HG03108 (cell line): Measurements from ENCODE around the gene TENM3.

ENCODE experiments used
- ATAC-seq: cut with Tn5 transposase; IDR thresholded peaks from one replicate; pipeline ENCODE4 v1.9.1; 2021; ENCODE audit warnings: moderate library complexity; ENCODE audit not compliant: unreplicated experiment

TENM3 gene

DNA sequence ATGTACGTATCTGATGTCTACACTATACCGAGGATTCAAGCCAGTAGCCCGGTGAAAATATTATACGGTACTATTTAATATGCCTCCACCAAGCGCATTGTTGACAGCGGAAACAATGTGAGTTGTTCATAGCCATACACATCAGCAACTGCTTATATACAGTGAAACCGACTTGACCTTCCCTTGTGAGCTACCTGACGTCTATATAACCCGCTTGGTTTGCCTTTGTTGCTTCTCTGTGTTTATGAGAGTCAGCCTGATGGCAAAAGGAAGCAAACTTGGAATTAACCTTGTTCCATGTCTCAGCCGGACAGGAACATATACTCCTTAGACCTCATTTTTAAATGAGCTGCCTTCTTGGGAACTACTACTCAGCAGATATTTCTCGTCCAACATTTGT is 462.2 kb downstream of the TENM3 start:
- no peak for ATAC-seq

DNA sequence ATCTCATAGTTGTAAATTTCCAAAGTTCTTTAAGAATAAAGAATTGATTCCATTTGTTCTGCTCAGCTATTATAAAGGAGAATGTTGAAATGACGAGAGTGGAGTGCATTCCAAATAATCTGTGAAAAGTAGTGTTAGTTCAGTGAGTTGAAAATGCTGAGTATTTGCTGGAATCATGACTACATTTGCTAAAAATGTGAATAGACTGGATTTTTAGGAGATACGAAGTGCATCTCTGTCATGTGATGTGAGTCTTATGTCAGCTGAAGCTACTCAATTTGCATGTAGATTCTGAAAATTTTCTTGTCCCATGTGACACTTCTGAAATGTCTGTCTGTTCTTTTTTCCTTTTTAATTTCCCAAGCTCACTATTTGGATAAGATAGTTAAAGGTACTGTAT is 468.0 kb downstream of the TENM3 start:
- ATAC-seq: no peak

DNA sequence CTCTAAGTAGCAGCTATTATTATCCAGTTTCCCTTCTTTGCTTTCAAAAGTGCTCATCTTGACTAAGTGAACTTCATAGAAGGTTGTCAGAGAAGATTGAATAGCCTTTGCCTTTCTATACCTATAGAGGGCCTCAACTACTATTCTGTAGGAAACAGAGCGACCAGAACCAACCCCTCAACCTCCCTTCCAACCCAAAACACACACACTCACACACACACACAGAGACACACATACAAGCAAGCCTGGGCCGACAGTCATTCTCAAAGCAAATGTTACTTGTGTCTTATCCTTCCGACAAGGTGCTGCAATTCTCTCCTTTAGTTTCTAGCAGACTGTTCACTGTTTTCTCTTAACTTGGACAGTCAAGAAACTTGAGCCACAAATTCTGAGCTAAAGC is 472.3 kb downstream of the TENM3 start:
- ATAC-seq: no peak

DNA sequence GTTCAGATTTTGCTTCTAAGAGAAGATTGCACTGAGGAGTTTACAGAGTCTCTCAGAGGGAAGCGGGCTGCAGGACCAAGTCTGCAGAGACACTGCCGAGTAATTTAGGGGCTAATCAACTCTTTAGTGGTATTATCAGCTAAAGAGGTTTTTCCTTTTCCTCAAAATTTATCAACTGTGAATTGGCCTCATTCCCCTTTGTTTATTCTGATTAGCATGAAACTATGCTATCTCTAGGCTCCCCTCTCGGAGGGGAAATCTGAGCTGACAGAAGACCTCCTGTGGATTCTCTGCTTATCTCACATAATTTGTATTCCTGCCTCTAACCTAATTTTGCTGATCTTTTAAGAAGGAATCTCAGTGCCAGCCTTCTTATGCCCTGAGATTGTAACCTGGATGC is 473.0 kb downstream of the TENM3 start:
- no peak for ATAC-seq

- peak; percentile 55 for ATAC-seq
Measured at GRCh38 chr4:182717788-182718583, 474.8 kb downstream of the TENM3 start.

DNA sequence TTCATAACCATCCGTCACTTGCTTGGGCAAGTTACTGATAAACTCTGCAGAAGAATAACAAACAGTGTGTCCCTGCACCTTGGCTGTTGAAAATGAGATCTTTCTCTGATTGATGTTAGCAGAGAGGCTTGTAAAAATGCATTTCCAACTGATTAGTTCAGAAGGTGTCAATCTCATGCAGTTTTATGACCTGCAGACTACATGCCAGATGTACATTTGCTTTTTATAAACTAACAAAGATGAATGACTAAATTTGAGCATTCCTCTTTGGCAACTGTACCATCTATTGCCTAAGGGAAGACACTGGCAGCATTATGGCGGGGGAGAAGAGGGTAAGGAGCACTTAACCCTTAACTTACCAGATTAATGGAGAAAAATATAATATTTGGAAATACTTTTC is 481.2 kb downstream of the TENM3 start:
- no peak for ATAC-seq

- no peak for ATAC-seq
Measured at GRCh38 chr4:182729516-182729915, 486.3 kb downstream of the TENM3 start.

GRCh38 chr4:182730791-182731190 is 487.6 kb downstream of the TENM3 start:
- no peak for ATAC-seq

DNA sequence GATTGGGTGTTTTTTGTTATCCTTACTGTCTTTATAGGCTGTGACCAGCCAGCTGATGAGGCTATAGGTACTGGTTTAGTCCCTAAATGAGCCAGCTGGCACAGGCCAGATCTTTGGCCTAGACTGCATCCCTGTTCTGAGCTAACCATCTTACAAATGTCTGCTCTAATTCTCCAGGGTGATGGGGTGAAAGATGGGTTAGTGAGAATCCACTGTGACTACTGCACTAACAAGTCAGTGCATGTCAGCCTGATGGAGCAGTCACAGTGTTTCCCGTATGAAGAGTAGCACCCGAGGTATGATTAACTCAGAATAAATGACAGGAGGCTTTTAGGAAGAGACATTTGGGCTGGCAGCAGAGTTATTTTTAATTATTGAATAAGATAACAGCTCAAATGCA is 493.0 kb downstream of the TENM3 start:
- ATAC-seq: no peak

DNA sequence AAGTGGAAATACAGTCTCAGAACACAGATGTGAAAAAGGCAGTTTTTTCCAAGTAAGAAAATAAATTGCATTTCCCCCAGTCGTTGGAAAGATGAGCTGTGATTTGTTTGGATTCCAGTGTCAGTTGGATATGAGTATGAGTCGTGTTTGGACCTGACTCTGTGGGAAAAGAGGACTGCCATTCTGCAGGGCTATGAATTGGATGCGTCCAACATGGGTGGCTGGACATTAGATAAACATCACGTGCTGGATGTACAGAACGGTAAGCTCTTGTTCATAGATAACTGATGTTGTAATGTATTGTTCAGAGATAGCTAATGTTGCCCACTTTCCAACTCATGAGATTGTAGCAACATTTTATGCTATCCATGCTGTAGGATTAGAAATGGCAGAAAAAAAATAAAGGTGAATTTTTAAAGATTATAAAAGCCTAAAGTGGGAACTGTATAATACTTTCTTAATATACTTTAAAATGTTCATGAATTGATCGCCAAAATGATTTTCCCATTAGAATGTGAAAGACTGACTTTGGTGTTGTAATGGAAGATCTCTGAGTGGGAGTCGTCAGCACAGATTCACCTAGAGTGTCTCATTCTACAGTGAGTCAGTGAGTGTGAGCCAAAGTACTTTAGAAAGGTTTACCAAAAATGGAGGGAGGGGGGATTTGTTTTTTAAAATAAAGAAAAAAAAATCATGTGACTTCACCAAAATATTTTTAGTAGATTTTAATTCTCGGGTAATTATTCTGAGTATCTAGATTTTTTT is 495.3 kb downstream of the TENM3 start:
- no peak for ATAC-seq

- ATAC-seq: no peak
Measured at GRCh38 chr4:182740256-182740655, 497.1 kb downstream of the TENM3 start.

DNA sequence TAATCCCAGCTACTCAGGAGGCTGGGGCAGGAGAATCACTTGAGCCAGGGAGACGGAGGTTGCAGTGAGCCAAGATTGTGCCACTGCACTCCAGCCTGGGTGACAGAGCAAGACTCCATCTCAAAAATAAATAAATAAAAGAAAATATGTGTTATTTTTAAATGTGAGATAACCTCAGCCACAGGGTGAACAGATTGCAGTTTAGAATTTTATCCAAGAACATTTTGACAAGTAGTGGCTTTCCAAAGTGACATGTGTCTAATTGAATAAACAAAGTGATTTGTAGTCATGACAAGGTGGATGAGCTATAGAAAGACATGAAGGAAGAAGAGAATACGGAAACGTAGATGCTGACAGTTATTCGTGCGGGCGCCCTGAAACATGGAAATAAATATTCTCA is 497.9 kb downstream of the TENM3 start:
- ATAC-seq: no peak

DNA sequence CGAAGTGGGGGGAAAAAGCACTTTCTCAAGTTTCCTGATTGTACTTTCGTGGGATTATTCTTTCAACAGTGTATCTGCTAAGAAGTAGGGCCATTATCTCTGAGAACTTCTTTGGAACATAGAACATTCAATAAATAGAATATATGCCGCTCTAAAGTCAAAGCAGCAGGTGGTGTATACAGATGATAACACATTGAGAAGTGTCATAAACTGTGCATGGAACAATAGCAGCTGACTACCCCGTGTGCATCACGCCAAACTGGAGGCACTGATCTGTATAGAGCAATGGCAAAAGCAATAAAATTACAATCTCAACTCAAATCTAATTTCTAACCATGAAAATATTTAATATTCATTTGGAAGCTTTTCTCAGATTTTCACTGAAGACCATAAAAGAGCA is 498.7 kb downstream of the TENM3 start:
- ATAC-seq: no peak

DNA sequence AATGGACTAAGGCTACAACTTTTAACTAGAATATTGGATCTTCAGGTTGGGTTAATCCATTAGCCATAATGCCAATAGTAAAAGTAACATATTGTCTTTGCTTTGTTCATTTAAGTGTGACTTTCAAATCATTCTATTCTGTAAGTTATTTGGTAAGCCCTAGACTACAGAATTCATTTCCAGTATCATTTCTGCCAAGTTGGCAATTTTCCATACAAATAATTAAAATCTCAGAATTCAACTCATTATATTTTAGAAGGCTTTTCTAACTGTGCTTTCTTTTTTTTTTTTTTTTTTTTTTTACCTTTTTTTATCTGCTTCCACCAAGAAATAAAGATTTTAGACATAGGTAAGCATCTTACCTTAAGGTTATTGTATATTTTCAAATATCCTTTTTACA is 500.6 kb downstream of the TENM3 start:
- no peak for ATAC-seq

GRCh38 chr4:182745237-182745636 is 502.0 kb downstream of the TENM3 start:
- no peak for ATAC-seq

DNA sequence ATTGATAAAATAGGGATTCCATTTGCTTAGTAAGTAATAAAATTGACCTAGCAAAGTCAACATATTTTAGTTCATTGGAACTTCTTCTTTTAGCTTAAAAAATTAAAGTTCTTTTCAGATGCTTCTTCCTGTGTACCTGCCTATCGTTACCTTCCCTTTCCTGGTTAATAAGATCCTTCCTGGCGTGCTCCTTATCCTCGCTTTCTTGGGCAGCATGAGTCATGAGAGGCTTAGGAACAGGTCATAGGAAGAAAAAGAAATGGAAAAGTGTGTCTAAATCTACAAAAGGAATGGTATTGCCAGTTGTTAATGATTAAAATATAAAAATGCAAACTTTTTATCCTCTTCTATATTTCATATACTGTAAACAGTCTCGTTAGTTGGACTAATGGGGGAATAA is 503.7 kb downstream of the TENM3 start:
- ATAC-seq: no peak

- ATAC-seq: no peak
Measured at GRCh38 chr4:182748283-182748682, 505.1 kb downstream of the TENM3 start.

DNA sequence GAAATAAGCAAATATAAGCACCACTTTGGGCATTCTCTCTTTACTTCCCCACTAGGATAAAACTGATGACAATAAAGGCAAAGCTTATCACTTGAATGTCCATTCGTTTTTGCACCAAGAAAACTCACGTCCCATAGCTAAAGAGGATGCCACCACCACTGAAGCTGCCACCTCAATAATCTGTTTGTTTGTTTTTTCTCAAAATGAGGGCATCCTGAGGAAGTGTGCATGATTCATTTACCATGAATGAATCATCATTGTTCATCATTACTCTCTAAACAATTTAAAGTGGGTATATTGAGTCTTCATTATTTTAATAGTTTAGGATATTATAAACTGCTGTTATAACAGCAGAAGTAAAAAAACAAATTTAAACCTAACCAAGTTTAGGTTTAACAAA is 505.7 kb downstream of the TENM3 start:
- no peak for ATAC-seq

GRCh38 chr4:182749667-182750167 is 506.5 kb downstream of the TENM3 start:
- no peak for ATAC-seq

- ATAC-seq: no peak
Measured at GRCh38 chr4:182752158-182752910, 509.1 kb downstream of the TENM3 start.

- ATAC-seq: no peak
Measured at GRCh38 chr4:182754895-182755294, 511.7 kb downstream of the TENM3 start.
